Epithelial cell of proximal tubule (primary cell): ENCODE results near the gene C6orf89. TPM values are rescaled to one million over a fixed set of nuclear protein-coding genes. Genes with fewer than 3 reads are reported as not detected.

ENCODE experiments used
- DNase-seq: peaks from one replicate; pipeline ENCODE4 v3.0.0-alpha.2; 2011; ENCODE audit warnings: low read depth
- H3K4me3 ChIP-seq: 2 replicates; pipeline ENCODE4 v1.5.1; 2011; ENCODE audit warnings: low read depth, mild to moderate bottlenecking, low read length
- CTCF ChIP-seq: conservative IDR thresholded peaks from 2 replicates; pipeline ENCODE4 v1.5.1; 2012; ENCODE audit warnings: low read depth, mild to moderate bottlenecking, low read length
- total RNA-seq: library from RNA; depleted of rRNA; stranded (reverse); fragments of >200 nt; gene quantifications from 2 replicates; pipeline ENCODE4 v1.2.3, GENCODE V29; 2015

The C6orf89 gene
- total RNA-seq, 1 donor from 2014 or later: 16.3 TPM

- no peak for TF ChIP-seq CTCF
- no peak overlapping the region for H3K4me3 ChIP-seq
- DNase-seq: no peak
These were observed 72.1 kb downstream of the C6orf89 start for GRCh38 chr6:36957773-36958271.

- no peak for DNase-seq
- no peak overlapping the region for H3K4me3 ChIP-seq
- TF ChIP-seq CTCF: no peak
These were observed 73.2 kb downstream of the C6orf89 start for GRCh38 chr6:36958775-36959554.

GRCh38 chr6:36959555-36960250, 74.0 kb downstream of the C6orf89 start:
- DNase-seq: no peak
- no peak overlapping the region for H3K4me3 ChIP-seq
- TF ChIP-seq CTCF: no peak

- no peak for DNase-seq
- TF ChIP-seq CTCF: no peak
- no peak overlapping the region for H3K4me3 ChIP-seq
These were observed 76.0 kb downstream of the C6orf89 start for GRCh38 chr6:36961441-36962435.

- no peak for TF ChIP-seq CTCF
- no peak for DNase-seq
- H3K4me3 ChIP-seq: no peak overlapping the region
These were observed 77.1 kb downstream of the C6orf89 start for GRCh38 chr6:36962874-36963273.

GRCh38 chr6:36963451-36964290, 77.9 kb downstream of the C6orf89 start:
- no peak for TF ChIP-seq CTCF
- no peak for DNase-seq
- no peak overlapping the region for H3K4me3 ChIP-seq
